Heart left ventricle (tissue), 16 donors: Measurements from ENCODE around the gene COX4I1. TPM values are rescaled to one million over a fixed set of nuclear protein-coding genes. Genes with fewer than 3 reads are reported as not detected.

Experiments
- ATAC-seq, 4 donors: fragments of 200-7000 bp; cut with Tn5 transposase; one replicate each; pipeline ENCODE4 v1.9.1; 2020 to 2022; ENCODE audit warnings: moderate library complexity in 4 of 4, mild to moderate bottlenecking in 3 of 4, moderate number of reproducible peaks in 1 of 4
- DNase-seq, 5 donors: peaks; one replicate each; pipeline ENCODE4 v3.0.0-alpha.2; 2020
- H3K27ac ChIP-seq, 12 donors: fragments of 200-600 bp; sonication (generic) in 4 of 12; one replicate each; pipeline versions ENCODE4 v1.5.0 to v1.8.0; 2016 to 2022; ENCODE audit warnings: mild to moderate bottlenecking in 2 of 12
- H3K27me3 ChIP-seq, 9 donors: fragments of 200-600 bp; sonication (generic) in 2 of 9; one replicate each; pipeline versions ENCODE4 v1.5.1 to v1.8.0; 2016 to 2022; ENCODE audit warnings: mild to moderate bottlenecking in 3 of 9
- H3K36me3 ChIP-seq, 9 donors: fragments of 200-600 bp; sonication (generic) in 2 of 9; one replicate each; pipeline versions ENCODE4 v1.5.0 to v1.8.0; 2018 to 2022; ENCODE audit warnings: mild to moderate bottlenecking in 2 of 9
- H3K4me1 ChIP-seq, 12 donors: fragments of 200-600 bp; sonication (generic) in 4 of 12; one replicate each; pipeline versions ENCODE4 v1.5.0 to v1.8.0; 2016 to 2022; ENCODE audit warnings: mild to moderate bottlenecking in 3 of 12
- H3K4me3 ChIP-seq, 12 donors: fragments of 200-600 bp; sonication (generic) in 4 of 12; one replicate each; pipeline versions ENCODE4 v1.5.0 to v1.8.0; 2017 to 2022; ENCODE audit warnings: mild to moderate bottlenecking in 9 of 12, moderate library complexity in 4 of 12
- H3K9me3 ChIP-seq, 12 donors: fragments of 200-600 bp; sonication (generic) in 4 of 12; one replicate each; pipeline versions ENCODE4 v1.5.0 to v1.8.0; 2016 to 2022; ENCODE audit warnings: mild to moderate bottlenecking in 1 of 12
- CTCF ChIP-seq, 12 donors: fragments of 200-600 bp; sonication (generic) in 4 of 12; IDR thresholded peaks; one replicate each; pipeline versions ENCODE4 v1.5.0 to v1.8.0; 2018 to 2022; ENCODE audit warnings: antibody characterized with exemption in 12 of 12, mild to moderate bottlenecking in 5 of 12
- POLR2A ChIP-seq, 2 donors: fragments of 450-650 bp; IDR thresholded peaks; one replicate each; pipeline ENCODE4 v1.6.1; 2017; ENCODE audit warnings: antibody characterized with exemption in 2 of 2, mild to moderate bottlenecking in 2 of 2, moderate library complexity in 2 of 2
- WGBS, 4 donors: extraction: QIAGEN DNeasy Blood & Tissue Kit in 2 of 4; methylation state at CpG; one replicate each; pipeline versions ENCODE4 v1.1.5 to v1.1.7; 2013 to 2018; 5-methylcytosine and 5-hydroxymethylcytosine counted together
- intact Hi-C, 10 donors: fragments of 100-400 bp; cut with DNase I; formaldehyde crosslinking; loops; one replicate each; pipeline versions ENCODE4 v1.11.1 to v1.14.2; 2022
- polyA plus RNA-seq, 2 donors: library from polyadenylated mRNA; stranded (reverse); fragments of 200-250 nt; gene quantifications; one replicate each; pipeline ENCODE4 v1.2.3, GENCODE V29; 2013
- total RNA-seq, 9 donors: library from RNA; depleted of rRNA in 2 of 9; stranded (reverse); fragments of >200 nt in 2 of 9; fragmentation: NEBNext Ultra II Directional in 3 of 9; extraction: Animal tissue kit (Norgen Biotek cat#: 25700) in 3 of 9; gene quantifications; one replicate each; pipeline versions ENCODE4 v1.1.0 to v1.2.4, GENCODE V29; 2016 to 2023
- donor health status: ischemic (EF 13 %, LVEDD 7.1; RV severe dilation, severe dysfunction).
- donor health status: healthy with polysubstance abuse.
- donor health status: DM: no; HTN: yes; CAD: no.
- donor health status: DM: no; HTN: no; CAD: no.
- donor health status: ischemic (EF 25% LVEDD 6.9; RV normal size, moderate dysfunction).
- donor health status: ischemic (EF 25% LVEDD 5.7; RV mildly dilated, moderate dysfunction).
- donor health status: healthy.
- donor health status: DM: yes; HTN: yes; CAD: no.
- donor health status: ischemic (EF 35%, LVEDD 5.7; RV mildly dilated, moderate dysfunction).
- donor health status: nonischemic (EF 11% LVEDD 7.7; RV severe dilation, severe dysfunction).
- donor health status: DM: yes; HTN: yes; CAD: no.
- donor health status: PGD.
- donor health status: ischemic (EF 29% LVEDD 5.4; RV normal size, mild dysfunction).
- donor health status: nonischemic (EF 23%, LVEDD 6.1; RV moderate dilation, normal function).

Gene COX4I1
- total and polyA plus RNA-seq, 11 donors: 1,047 to 5,448 (median 1,793) TPM

- DNase-seq (peak; percentile 74 to 91 (median 75)), ATAC-seq (peak; percentile 59 to 91 (median 88))
- no peak overlapping the region for H3K27ac ChIP-seq
- H3K27me3 ChIP-seq: peaks cover 0 to 24% (median 4%) of the 10 kb centered on the region in 9 donors
- no peak for TF ChIP-seq POLR2A (IDR thresholded peaks at IDR 0.05)
- TF ChIP-seq CTCF (IDR thresholded peaks at IDR 0.05): peak; percentile 93 to 99 (median 97)
- intact Hi-C loops: loop anchor here (1.0 to 10.0 kb wide), 13 partner anchors 76 to 701 kb away; partner anchors contain the start of gene IRF8 (in 1 of the 10)
- no peaks in the 10 kb centered on the region for H3K9me3 ChIP-seq
- 13 to 16% (median 15%) methylated on average over 27 of the region's 27 CpGs for WGBS, 4 donors
- H3K4me3 ChIP-seq: no peak overlapping the region
- peaks cover 0 to 13% (median 0%) of the 10 kb centered on the region in 12 donors for H3K4me1 ChIP-seq
- no peaks in the 10 kb centered on the region for H3K36me3 ChIP-seq
Observed at GRCh38 chr16:85821390-85822135, 22.1 kb downstream of the COX4I1 start.

- 87 to 94% (median 93%) methylated on average over 12 of the region's 12 CpGs for WGBS, 4 donors
- Histone ChIP-seq H3K27me3 (peaks cover 0 to 22% (median 4%) of the 10 kb centered on the region in 9 donors), H3K4me1 (peaks cover 0 to 13% (median 0%) of the 10 kb centered on the region in 12 donors), H3K9me3 (no peaks in the 10 kb centered on the region), H3K27ac (no peak overlapping the region), H3K36me3 (no peaks in the 10 kb centered on the region), H3K4me3 (no peak overlapping the region)
- TF ChIP-seq POLR2A (IDR thresholded peaks at IDR 0.05) (no peak), CTCF (IDR thresholded peaks at IDR 0.05) (no peak)
- DNase-seq (no peak), ATAC-seq (no peak)
- intact Hi-C loops: loop anchor here in 8 of 10 donors (2.0 to 10.0 kb wide), 6 partner anchors 75 to 700 kb away; partner anchors contain the start of gene IRF8 (in 1 of the 8)
Observed at GRCh38 chr16:85822145-85822544, 22.6 kb downstream of the COX4I1 start.

- TF ChIP-seq POLR2A (IDR thresholded peaks at IDR 0.05) (no peak), CTCF (IDR thresholded peaks at IDR 0.05) (no peak)
Observed at GRCh38 chr16:85823328-85823920, 23.9 kb downstream of the COX4I1 start.

More at GRCh38 chr16:85823328-85823920, 23.9 kb downstream of the COX4I1 start:
- no peak overlapping the region for H3K4me3 ChIP-seq
- H3K27ac ChIP-seq: no peak overlapping the region
- H3K36me3 ChIP-seq: no peaks in the 10 kb centered on the region
- peaks cover 0 to 13% (median 0%) of the 10 kb centered on the region in 12 donors for H3K4me1 ChIP-seq
- peaks cover 0 to 9% (median 0%) of the 10 kb centered on the region in 9 donors for H3K27me3 ChIP-seq
- 96 to 98% (median 97%) methylated on average over 1 of the region's 1 CpG for WGBS, 4 donors
- intact Hi-C loops: loop anchor here in 8 of 10 donors (2.0 to 10.0 kb wide), 6 partner anchors 74 to 699 kb away; partner anchors contain the start of gene IRF8 (in 1 of the 8)
- DNase-seq (no peak), ATAC-seq (no peak)
- no peaks in the 10 kb centered on the region for H3K9me3 ChIP-seq
